ENCODE results near the gene CABP4. TPM values are rescaled to one million over a fixed set of nuclear protein-coding genes. Genes with fewer than 3 reads are reported as not detected.

CABP4 gene
- polyA plus RNA-seq (ENCODE audit: insufficient read length in 3 of 3), result 1 to 10 TPM in 1 of 3 donors, under 1 TPM in 2; 0.44 to 1.0 (median 0.64) TPM

GRCh38 chr11:67455054-67455453 is at the start of gene CABP4:
TSS of gene CABP4 (plus strand) at chr11:67455354. CDS start at chr11:67455424, 70 bp downstream.
- DNase-seq (ENCODE audit: low read depth in 3 of 3, low spot score in 2 of 3), result no peak

- DNase-seq (ENCODE audit: low read depth in 3 of 3, low spot score in 2 of 3), result no peak
Observed at GRCh38 chr11:67405688-67406339, 49.3 kb upstream of the CABP4 start.

- DNase-seq (ENCODE audit: low read depth in 3 of 3, low spot score in 2 of 3), result no peak
Observed at GRCh38 chr11:67406420-67406968, 48.7 kb upstream of the CABP4 start.

- no peak for DNase-seq (ENCODE audit: low read depth in 3 of 3, low spot score in 2 of 3)
Observed at GRCh38 chr11:67406969-67407687, 48.0 kb upstream of the CABP4 start.

- no peak for DNase-seq (ENCODE audit: low read depth in 3 of 3, low spot score in 2 of 3)
Observed at GRCh38 chr11:67407688-67408163, 47.4 kb upstream of the CABP4 start.

- DNase-seq (ENCODE audit: low read depth in 3 of 3, low spot score in 2 of 3), result no peak
Observed at GRCh38 chr11:67408437-67409200, 46.5 kb upstream of the CABP4 start.

- DNase-seq (ENCODE audit: low read depth in 3 of 3, low spot score in 2 of 3), result no peak
Observed at GRCh38 chr11:67409261-67409666, 45.9 kb upstream of the CABP4 start.

GRCh38 chr11:67409781-67410368 is 45.3 kb upstream of the CABP4 start:
- DNase-seq (ENCODE audit: low read depth in 3 of 3, low spot score in 2 of 3), result no peak

GRCh38 chr11:67410369-67410831 is 44.8 kb upstream of the CABP4 start:
- DNase-seq (ENCODE audit: low read depth in 3 of 3, low spot score in 2 of 3), result no peak

- DNase-seq (ENCODE audit: low read depth in 3 of 3, low spot score in 2 of 3), result no peak
Observed at GRCh38 chr11:67410984-67411784, 44.0 kb upstream of the CABP4 start.

- DNase-seq (ENCODE audit: low read depth in 3 of 3, low spot score in 2 of 3), result no peak
Observed at GRCh38 chr11:67411785-67412152, 43.4 kb upstream of the CABP4 start.

GRCh38 chr11:67412495-67413179 is 42.5 kb upstream of the CABP4 start:
- no peak for DNase-seq (ENCODE audit: low read depth in 3 of 3, low spot score in 2 of 3)

GRCh38 chr11:67413266-67413849 is 41.8 kb upstream of the CABP4 start:
- no peak for DNase-seq (ENCODE audit: low read depth in 3 of 3, low spot score in 2 of 3)

GRCh38 chr11:67415501-67416304 is 39.5 kb upstream of the CABP4 start, which contains the start of gene CARNS1:
TSS of gene CARNS1 (plus strand) at chr11:67415678. CDS start at chr11:67416200, 522 bp downstream.
- DNase-seq (ENCODE audit: low read depth in 3 of 3, low spot score in 2 of 3), result no peak

- no peak for DNase-seq (ENCODE audit: low read depth in 3 of 3, low spot score in 2 of 3)
Observed at GRCh38 chr11:67416416-67417335, 38.5 kb upstream of the CABP4 start.

- DNase-seq (ENCODE audit: low read depth in 3 of 3, low spot score in 2 of 3), result no peak
Observed at GRCh38 chr11:67417425-67417824, 37.7 kb upstream of the CABP4 start.
